GM10266 (cell line): Measurements from ENCODE around the gene PRR30.
A peak's percentile ranks its signal among the peaks of the same experiment; 100 is the strongest.

Source experiments
- DNase-seq: peaks from one replicate; pipeline ENCODE4 v3.0.0; 2012; ENCODE audit errors: extremely low spot score
- TF ChIP-seq, protein P1 (sequence below): IDR thresholded peaks from 2 replicates; pipeline ENCODE4 v1.5.1; 2012; ENCODE audit warnings: mild to moderate bottlenecking, low read depth; ENCODE audit not compliant: control insufficient read depth, insufficient read depth; ENCODE audit errors: missing control alignments

The PRR30 gene

DNA sequence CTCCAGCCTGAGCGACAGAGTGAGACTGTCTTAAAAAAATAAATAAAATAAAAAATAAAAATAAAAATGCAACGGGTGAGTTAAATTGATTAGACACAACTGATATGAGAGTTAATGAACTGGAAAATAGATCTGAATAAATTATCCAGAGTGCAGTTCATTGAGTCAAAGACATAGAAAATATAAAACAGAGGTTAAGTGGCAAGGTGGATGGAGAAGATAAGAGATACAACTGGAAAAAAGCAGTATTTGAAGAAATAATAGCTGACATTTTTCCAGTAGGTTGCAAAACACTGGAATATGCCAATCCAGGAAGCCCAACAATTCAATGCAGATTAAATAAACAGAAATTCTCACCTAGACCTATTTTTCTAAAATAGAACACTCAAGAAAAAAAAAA, 31.0 kb downstream of the PRR30 start:
- DNase-seq, result no peak
- TF ChIP-seq, protein P1, sequence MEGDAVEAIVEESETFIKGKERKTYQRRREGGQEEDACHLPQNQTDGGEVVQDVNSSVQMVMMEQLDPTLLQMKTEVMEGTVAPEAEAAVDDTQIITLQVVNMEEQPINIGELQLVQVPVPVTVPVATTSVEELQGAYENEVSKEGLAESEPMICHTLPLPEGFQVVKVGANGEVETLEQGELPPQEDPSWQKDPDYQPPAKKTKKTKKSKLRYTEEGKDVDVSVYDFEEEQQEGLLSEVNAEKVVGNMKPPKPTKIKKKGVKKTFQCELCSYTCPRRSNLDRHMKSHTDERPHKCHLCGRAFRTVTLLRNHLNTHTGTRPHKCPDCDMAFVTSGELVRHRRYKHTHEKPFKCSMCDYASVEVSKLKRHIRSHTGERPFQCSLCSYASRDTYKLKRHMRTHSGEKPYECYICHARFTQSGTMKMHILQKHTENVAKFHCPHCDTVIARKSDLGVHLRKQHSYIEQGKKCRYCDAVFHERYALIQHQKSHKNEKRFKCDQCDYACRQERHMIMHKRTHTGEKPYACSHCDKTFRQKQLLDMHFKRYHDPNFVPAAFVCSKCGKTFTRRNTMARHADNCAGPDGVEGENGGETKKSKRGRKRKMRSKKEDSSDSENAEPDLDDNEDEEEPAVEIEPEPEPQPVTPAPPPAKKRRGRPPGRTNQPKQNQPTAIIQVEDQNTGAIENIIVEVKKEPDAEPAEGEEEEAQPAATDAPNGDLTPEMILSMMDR, result no peak

DNA sequence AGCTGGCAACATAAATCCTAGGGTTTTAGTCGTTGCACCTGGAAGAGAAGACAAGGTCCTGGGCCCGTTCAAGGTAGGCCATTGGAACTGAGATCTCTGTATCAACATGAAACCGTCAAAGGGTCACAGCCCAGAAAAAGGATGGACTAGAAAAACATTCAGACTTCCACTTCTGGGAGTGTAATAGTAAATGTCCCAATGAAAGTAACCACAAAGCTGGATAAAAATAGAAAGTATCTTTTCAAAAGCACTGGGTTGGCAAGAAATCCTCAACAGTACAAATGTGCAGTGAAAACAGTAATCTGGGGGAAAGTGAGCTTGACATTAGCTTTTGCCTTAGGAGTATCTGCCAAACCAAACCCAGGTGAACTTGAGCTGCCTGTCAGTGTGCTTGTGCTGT, 33.2 kb downstream of the PRR30 start:
- DNase-seq, result no peak
- TF ChIP-seq, protein P1, result no peak

DNA sequence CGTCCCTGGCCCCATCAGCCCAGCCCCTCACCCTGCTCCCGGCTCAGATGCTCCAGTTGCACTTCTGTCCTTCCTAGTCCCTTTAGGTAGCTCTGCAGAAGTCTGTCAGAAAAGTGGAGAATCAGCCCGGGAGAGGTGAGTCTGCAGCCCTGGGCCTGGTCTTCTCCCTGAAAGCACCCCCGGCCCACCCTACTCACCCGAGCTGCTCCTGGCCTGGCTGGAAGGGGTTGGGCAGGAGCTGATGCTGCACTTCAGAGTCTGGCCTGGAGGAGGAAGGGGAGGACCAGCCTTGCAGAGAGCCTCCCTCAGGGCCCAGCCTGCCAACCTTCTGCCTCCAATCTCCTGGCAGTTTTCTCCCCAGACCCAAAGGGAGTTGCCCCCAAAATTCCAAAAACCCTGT, 36.9 kb downstream of the PRR30 start:
- DNase-seq, result no peak
- TF ChIP-seq, protein P1, result peak; percentile 9

DNA sequence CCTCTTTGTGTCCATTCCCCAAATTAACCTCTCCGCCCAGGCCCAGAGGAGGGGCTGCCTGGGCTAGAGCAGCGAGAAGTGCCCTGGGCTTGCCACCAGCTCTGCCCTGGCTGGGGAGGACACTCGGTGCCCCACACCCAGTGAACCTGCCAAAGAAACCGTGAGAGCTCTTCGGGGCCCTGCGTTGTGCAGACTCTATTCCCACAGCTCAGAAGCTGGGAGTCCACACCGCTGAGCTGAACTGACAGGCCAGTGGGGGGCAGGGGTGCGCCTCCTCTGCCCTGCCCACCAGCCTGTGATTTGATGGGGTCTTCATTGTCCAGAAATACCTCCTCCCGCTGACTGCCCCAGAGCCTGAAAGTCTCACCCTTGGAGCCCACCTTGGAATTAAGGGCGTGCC, 39.2 kb downstream of the PRR30 start:
- TF ChIP-seq, protein P1, result no peak
- DNase-seq, result no peak

DNA sequence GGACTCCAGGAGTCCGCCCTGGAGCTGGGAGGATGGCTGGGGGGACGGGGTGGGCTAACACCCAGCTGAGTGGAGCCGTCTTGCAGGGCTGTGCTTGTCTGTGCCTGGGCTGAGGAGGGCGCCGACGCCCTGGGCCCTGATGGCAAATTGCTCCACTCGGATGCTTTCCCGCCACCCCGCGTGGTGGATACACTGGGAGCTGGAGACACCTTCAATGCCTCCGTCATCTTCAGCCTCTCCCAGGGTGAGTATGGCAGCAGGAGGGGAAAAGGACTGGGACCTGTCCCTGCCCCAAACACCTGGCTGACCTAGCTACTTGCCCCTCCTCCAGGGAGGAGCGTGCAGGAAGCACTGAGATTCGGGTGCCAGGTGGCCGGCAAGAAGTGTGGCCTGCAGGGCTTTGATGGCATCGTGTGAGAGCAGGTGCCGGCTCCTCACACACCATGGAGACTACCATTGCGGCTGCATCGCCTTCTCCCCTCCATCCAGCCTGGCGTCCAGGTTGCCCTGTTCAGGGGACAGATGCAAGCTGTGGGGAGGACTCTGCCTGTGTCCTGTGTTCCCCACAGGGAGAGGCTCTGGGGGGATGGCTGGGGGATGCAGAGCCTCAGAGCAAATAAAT, 39.8 kb downstream of the PRR30 start:
- no peak for DNase-seq

DNA sequence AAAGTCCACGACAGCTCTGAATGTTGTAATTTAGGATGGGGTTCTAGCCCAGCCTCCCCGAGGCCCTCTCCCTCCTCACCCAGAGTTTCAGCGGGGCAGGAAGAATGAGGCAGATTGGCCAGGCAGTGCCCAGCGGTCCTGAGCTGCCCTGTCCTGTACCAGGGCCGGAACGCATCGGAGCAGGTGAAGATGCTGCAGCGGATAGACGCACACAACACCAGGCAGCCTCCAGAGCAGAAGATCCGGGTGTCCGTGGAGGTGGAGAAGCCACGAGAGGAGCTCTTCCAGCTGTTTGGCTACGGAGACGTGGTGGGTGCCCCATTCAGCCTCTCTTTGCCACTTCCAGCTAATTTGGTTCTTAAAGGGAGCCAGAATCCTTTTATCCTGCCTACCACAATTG, 41.9 kb downstream of the PRR30 start:
- TF ChIP-seq, protein P1, result no peak
- DNase-seq, result no peak

More for the DNA sequence above, 39.8 kb downstream of the PRR30 start:
- TF ChIP-seq, protein P1, result no peak

DNA sequence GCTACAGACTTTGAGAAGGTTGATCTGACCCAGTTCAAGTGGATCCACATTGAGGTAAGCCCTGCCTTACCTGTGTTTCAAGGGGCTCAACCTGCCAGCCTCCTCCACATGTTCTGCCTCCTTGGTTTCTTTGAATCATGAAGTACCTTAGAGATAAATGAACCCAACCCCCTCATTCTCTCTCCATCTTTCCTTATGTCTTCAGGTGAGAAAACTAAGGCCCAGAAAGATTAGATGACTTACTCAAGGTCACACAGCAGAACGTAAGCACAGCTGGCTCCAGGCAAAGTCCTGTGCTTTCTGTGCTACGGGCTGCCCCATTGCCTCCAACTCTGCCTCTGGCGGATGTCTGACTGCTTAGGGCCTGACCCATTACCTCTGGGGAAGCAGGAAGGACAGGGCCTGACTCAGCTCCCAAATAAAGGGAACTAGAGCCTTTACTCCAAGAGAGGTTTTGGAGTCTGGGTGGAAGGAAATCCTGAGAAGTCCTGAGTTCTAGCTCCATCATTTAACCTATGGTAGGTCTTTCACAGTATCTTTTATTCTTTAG, 42.4 kb downstream of the PRR30 start:
- TF ChIP-seq, protein P1, result no peak
- DNase-seq, result no peak
